ENCODE data around the gene USP17L22. TPM values are rescaled to one million over a fixed set of nuclear protein-coding genes. Genes with fewer than 3 reads are reported as not detected.

The USP17L22 gene
- total RNA-seq, 2 experiments from 2014 or later = not detected

Other genes starting within 250 kb of the USP17L22 start
- gene FAM90A26, start 97.2 kb upstream of the USP17L22 start, total RNA-seq = not detected
- not detected for gene USP17L10, start 57.0 kb upstream of the USP17L22 start, total RNA-seq
- gene USP17L11, start 52.2 kb upstream of the USP17L22 start, total RNA-seq = not detected
- gene USP17L12, start 47.5 kb upstream of the USP17L22 start, total RNA-seq = not detected
- not detected for gene USP17L13, start 42.7 kb upstream of the USP17L22 start, total RNA-seq
- gene USP17L15, start 33.2 kb upstream of the USP17L22 start, total RNA-seq = not detected
- not detected for gene USP17L17, start 23.7 kb upstream of the USP17L22 start, total RNA-seq
- not detected for gene USP17L18, start 19.0 kb upstream of the USP17L22 start, total RNA-seq
- not detected for gene USP17L19, start 14.2 kb upstream of the USP17L22 start, total RNA-seq
- not detected for gene USP17L20, start 9.5 kb upstream of the USP17L22 start, total RNA-seq
- gene USP17L21, start 4.7 kb upstream of the USP17L22 start, total RNA-seq = not detected
- gene USP17L24, start 57.5 kb downstream of the USP17L22 start, total RNA-seq = not detected
- not detected for gene USP17L25, start 62.3 kb downstream of the USP17L22 start, total RNA-seq
- gene USP17L26, start 67.0 kb downstream of the USP17L22 start, total RNA-seq = not detected
- gene USP17L5, start 71.8 kb downstream of the USP17L22 start, total RNA-seq = not detected
- gene USP17L27, start 76.5 kb downstream of the USP17L22 start, total RNA-seq = not detected
- not detected for gene USP17L28, start 81.3 kb downstream of the USP17L22 start, total RNA-seq
- gene USP17L29, start 86.0 kb downstream of the USP17L22 start, total RNA-seq = not detected
- gene USP17L30, start 95.5 kb downstream of the USP17L22 start, total RNA-seq = not detected
- gene DEFB131A, start 176.8 kb downstream of the USP17L22 start, total RNA-seq = not detected